Measurements from ENCODE around the gene MED7. TPM values are rescaled to one million over a fixed set of nuclear protein-coding genes. Genes with fewer than 3 reads are reported as not detected.

MED7 gene, protein sequence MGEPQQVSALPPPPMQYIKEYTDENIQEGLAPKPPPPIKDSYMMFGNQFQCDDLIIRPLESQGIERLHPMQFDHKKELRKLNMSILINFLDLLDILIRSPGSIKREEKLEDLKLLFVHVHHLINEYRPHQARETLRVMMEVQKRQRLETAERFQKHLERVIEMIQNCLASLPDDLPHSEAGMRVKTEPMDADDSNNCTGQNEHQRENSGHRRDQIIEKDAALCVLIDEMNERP
- 4.4 TPM for polyA plus RNA-seq (2012; ENCODE audit: insufficient read length, low read depth)

DNA sequence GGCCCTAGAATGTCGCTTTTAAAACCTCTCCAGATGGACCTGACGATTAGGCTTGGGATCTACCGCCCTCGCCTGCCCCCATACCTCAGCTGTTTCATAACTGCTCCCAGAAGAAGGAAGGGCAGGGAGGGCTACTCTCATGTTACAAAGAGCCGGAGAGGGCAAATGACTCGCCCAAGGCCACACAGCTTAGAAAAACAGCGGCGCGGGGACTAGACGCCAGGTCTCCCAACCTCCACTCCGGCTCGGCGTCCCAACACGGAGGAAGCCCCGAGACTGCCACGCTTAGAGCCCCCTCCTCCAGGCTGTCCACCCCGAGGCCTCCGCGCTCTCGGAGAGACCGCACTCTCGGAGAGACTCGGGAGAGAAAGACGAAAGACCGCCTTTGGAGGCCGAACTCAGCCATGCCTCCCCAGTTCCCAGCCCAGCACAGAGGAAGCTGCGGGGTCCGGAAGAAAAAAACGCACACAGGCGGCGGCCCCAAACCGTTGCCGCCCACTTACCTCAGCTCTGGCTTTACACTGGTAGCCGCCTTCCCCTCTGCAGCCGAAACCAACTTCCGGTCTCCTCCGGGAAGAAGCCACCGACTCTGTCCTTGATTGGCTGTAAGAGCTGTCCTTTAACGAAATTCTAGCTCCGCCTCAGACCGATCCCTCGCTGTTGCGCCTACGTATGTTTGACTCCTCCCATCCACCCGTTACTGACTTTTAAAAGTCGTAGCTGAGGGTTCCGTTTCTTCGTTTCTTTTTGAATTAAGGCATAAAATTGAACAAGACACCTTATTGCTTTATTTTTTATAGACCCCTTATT lies at the start of gene MED7:
Gene MED7, minus strand, starts transcription at position 549 of the 810 bp plus-strand sequence. CDS start 3,434 bp downstream, outside the sequence.
- TF ChIP-seq TAF1 (IDR thresholded peaks at IDR 0.05; ENCODE audit: borderline replicate concordance, insufficient read depth, low read length) (peak; percentile 69; the same call in 1 of the 2 replicates), SIN3A (IDR thresholded peaks at IDR 0.05; ENCODE audit: borderline replicate concordance, insufficient read depth, low read length) (0 out of 2 replicates have a peak, but pooled peaks have one; percentile 33), FOXP2 (optimal IDR thresholded peaks at IDR 0.05; ENCODE audit: borderline replicate concordance, extremely low read depth, extremely low read length, insufficient read depth) (no peak), POLR2AphosphoS5 (IDR thresholded peaks at IDR 0.05; ENCODE audit: low read depth, low read length) (peak; percentile 61)
- TF ChIP-seq, protein P1, sequence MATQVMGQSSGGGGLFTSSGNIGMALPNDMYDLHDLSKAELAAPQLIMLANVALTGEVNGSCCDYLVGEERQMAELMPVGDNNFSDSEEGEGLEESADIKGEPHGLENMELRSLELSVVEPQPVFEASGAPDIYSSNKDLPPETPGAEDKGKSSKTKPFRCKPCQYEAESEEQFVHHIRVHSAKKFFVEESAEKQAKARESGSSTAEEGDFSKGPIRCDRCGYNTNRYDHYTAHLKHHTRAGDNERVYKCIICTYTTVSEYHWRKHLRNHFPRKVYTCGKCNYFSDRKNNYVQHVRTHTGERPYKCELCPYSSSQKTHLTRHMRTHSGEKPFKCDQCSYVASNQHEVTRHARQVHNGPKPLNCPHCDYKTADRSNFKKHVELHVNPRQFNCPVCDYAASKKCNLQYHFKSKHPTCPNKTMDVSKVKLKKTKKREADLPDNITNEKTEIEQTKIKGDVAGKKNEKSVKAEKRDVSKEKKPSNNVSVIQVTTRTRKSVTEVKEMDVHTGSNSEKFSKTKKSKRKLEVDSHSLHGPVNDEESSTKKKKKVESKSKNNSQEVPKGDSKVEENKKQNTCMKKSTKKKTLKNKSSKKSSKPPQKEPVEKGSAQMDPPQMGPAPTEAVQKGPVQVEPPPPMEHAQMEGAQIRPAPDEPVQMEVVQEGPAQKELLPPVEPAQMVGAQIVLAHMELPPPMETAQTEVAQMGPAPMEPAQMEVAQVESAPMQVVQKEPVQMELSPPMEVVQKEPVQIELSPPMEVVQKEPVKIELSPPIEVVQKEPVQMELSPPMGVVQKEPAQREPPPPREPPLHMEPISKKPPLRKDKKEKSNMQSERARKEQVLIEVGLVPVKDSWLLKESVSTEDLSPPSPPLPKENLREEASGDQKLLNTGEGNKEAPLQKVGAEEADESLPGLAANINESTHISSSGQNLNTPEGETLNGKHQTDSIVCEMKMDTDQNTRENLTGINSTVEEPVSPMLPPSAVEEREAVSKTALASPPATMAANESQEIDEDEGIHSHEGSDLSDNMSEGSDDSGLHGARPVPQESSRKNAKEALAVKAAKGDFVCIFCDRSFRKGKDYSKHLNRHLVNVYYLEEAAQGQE (IDR thresholded peaks at IDR 0.05; ENCODE audit: insufficient read depth in 1 of 2, low read depth in 2 of 2, low read length in 2 of 2): no peak

DNA sequence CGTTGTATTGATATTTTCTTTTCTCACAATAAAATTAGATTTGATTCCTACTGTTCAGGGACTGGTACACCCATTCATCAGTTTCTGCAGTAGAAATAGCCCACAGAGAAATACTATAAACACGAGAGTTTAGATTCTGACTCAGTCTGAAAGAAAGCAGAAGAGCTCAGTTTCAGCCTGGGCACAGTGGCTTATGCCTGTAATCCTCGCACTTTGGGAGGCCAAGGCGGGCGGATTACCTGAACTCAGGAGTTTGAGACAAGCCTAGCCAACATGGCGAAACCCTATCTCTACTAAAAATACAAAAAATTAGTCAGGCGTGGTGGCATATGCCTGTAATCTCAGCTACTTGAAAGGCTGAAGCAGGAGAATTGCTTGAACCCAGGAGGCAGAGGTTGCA lies 46.6 kb upstream of the MED7 start:
- TF ChIP-seq, protein P1 (IDR thresholded peaks at IDR 0.05; ENCODE audit: insufficient read depth in 1 of 2, low read depth in 2 of 2, low read length in 2 of 2): no peak
- no peak for TF ChIP-seq FOXP2 (optimal IDR thresholded peaks at IDR 0.05; ENCODE audit: borderline replicate concordance, extremely low read depth, extremely low read length, insufficient read depth)
- no peak for TF ChIP-seq TAF1 (IDR thresholded peaks at IDR 0.05; ENCODE audit: borderline replicate concordance, insufficient read depth, low read length)
- TF ChIP-seq POLR2AphosphoS5 (IDR thresholded peaks at IDR 0.05; ENCODE audit: low read depth, low read length): no peak
- TF ChIP-seq SIN3A (IDR thresholded peaks at IDR 0.05; ENCODE audit: borderline replicate concordance, insufficient read depth, low read length): no peak

DNA sequence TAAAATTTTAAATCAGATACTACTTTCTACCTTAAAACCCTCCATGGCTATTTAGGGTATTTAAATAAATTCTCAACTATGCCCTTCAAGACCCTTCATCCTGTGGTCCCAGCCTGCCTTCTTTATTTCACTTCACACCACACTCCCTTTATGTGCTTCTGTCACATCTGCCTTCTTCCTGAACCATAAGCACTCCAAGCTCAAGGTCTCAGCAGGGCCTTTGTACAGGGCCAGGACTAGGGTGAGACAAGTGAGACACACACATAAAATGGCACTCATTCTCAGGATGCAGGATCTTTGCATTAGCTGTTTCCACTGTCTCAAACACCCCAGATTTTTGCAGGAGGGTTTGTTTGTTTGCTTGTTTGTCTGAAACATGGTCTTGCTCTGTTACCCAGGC lies 45.6 kb upstream of the MED7 start:
- no peak for TF ChIP-seq POLR2AphosphoS5 (IDR thresholded peaks at IDR 0.05; ENCODE audit: low read depth, low read length)
- TF ChIP-seq TAF1 (IDR thresholded peaks at IDR 0.05; ENCODE audit: borderline replicate concordance, insufficient read depth, low read length): no peak
- no peak for TF ChIP-seq FOXP2 (optimal IDR thresholded peaks at IDR 0.05; ENCODE audit: borderline replicate concordance, extremely low read depth, extremely low read length, insufficient read depth)
- TF ChIP-seq, protein P1 (IDR thresholded peaks at IDR 0.05; ENCODE audit: insufficient read depth in 1 of 2, low read depth in 2 of 2, low read length in 2 of 2): no peak
- no peak for TF ChIP-seq SIN3A (IDR thresholded peaks at IDR 0.05; ENCODE audit: borderline replicate concordance, insufficient read depth, low read length)

DNA sequence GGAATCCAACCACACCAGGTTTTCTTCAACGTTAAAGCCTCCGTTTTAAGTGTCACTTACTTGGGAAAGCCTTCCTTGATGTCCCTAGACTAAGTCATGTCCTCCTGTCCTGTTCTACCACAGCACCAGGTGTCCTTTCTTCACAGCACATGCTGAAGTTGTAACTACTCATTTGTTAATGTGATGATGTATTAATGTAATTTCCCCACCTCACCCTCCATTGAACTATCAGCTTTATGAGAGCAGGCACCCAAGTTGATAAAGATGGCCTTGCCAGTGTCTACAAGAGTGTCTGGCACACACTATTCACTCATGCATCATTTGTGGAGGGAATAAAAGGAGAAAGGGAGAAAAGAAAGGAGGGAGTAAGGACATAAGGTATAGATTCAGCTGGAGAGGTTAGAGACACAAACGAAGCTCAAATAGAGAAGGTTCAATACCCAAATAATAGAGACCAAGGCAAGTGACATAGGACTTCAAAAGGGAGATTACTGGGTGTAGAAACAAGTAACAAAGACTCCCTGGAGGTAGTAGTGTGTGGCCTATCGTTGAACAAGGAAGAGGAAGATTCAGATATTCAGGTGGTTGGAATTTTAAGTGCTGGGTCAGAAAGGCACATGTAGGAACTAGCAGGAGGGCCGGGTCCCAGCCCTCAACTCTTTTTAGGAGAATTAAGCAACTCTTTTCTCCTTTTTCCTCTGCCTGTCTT lies 44.5 kb upstream of the MED7 start:
- TF ChIP-seq POLR2AphosphoS5 (IDR thresholded peaks at IDR 0.05; ENCODE audit: low read depth, low read length) (no peak), TAF1 (IDR thresholded peaks at IDR 0.05; ENCODE audit: borderline replicate concordance, insufficient read depth, low read length) (no peak), SIN3A (IDR thresholded peaks at IDR 0.05; ENCODE audit: borderline replicate concordance, insufficient read depth, low read length) (no peak), FOXP2 (optimal IDR thresholded peaks at IDR 0.05; ENCODE audit: borderline replicate concordance, extremely low read depth, extremely low read length, insufficient read depth) (no peak)
- TF ChIP-seq, protein P1 (IDR thresholded peaks at IDR 0.05; ENCODE audit: insufficient read depth in 1 of 2, low read depth in 2 of 2, low read length in 2 of 2): no peak
